ENCODE measurements around the gene MDP1.

Gene MDP1

GRCh38 chr14:24258548-24259265, 42.8 kb upstream of the MDP1 start:
- no peak overlapping the region for H3K4me3 ChIP-seq (ENCODE audit: low read length, poor library complexity, severe bottlenecking)
- TF ChIP-seq, protein P1, sequence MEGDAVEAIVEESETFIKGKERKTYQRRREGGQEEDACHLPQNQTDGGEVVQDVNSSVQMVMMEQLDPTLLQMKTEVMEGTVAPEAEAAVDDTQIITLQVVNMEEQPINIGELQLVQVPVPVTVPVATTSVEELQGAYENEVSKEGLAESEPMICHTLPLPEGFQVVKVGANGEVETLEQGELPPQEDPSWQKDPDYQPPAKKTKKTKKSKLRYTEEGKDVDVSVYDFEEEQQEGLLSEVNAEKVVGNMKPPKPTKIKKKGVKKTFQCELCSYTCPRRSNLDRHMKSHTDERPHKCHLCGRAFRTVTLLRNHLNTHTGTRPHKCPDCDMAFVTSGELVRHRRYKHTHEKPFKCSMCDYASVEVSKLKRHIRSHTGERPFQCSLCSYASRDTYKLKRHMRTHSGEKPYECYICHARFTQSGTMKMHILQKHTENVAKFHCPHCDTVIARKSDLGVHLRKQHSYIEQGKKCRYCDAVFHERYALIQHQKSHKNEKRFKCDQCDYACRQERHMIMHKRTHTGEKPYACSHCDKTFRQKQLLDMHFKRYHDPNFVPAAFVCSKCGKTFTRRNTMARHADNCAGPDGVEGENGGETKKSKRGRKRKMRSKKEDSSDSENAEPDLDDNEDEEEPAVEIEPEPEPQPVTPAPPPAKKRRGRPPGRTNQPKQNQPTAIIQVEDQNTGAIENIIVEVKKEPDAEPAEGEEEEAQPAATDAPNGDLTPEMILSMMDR (conservative IDR thresholded peaks at IDR 0.05; ENCODE audit: low read length) = no peak
- TF ChIP-seq EZH2phosphoT487 (IDR thresholded peaks at IDR 0.05; ENCODE audit: borderline replicate concordance) = no peak
- H3K9me2 ChIP-seq (replicated peaks; ENCODE audit: low read depth, low read length) = no peaks in the 10 kb centered on the region
- no peaks in the 10 kb centered on the region for H3K27me3 ChIP-seq (ENCODE audit: insufficient read depth, low read length, poor library complexity, severe bottlenecking)
- no peaks in the 10 kb centered on the region for H3K36me3 ChIP-seq (ENCODE audit: insufficient read depth, low read length)
- no peak overlapping the region for H3K4me2 ChIP-seq (ENCODE audit: low read depth, low read length, poor library complexity, severe bottlenecking)
- no peak overlapping the region for H3K9ac ChIP-seq (ENCODE audit: low read depth, low read length, poor library complexity, severe bottlenecking)
- H3K9me3 ChIP-seq (ENCODE audit: insufficient read depth, low read depth, low read length) = no peaks in the 10 kb centered on the region
- no peaks in the 10 kb centered on the region for H3K79me2 ChIP-seq (ENCODE audit: insufficient read depth, low read length)
- no peak overlapping the region for H2AFZ ChIP-seq (ENCODE audit: low read length)
- no peaks in the 10 kb centered on the region for H3F3A ChIP-seq (ENCODE audit: low read depth)
- no peaks in the 10 kb centered on the region for H4K20me1 ChIP-seq (ENCODE audit: insufficient read depth, low read length, poor library complexity, severe bottlenecking)
- no peaks in the 10 kb centered on the region for H3K4me1 ChIP-seq (ENCODE audit: insufficient read depth, low read length, poor library complexity, severe bottlenecking)

GRCh38 chr14:24258119-24258518, 42.3 kb upstream of the MDP1 start:
- no peaks in the 10 kb centered on the region for H3K36me3 ChIP-seq (ENCODE audit: insufficient read depth, low read length)
- no peaks in the 10 kb centered on the region for H3F3A ChIP-seq (ENCODE audit: low read depth)
- H3K9me2 ChIP-seq (replicated peaks; ENCODE audit: low read depth, low read length) = no peaks in the 10 kb centered on the region
- H3K9ac ChIP-seq (ENCODE audit: low read depth, low read length, poor library complexity, severe bottlenecking) = no peak overlapping the region
- H3K9me3 ChIP-seq (ENCODE audit: insufficient read depth, low read depth, low read length) = no peaks in the 10 kb centered on the region
- no peak overlapping the region for H3K4me3 ChIP-seq (ENCODE audit: low read length, poor library complexity, severe bottlenecking)
- H4K20me1 ChIP-seq (ENCODE audit: insufficient read depth, low read length, poor library complexity, severe bottlenecking) = no peaks in the 10 kb centered on the region
- no peaks in the 10 kb centered on the region for H3K79me2 ChIP-seq (ENCODE audit: insufficient read depth, low read length)
- H3K4me1 ChIP-seq (ENCODE audit: insufficient read depth, low read length, poor library complexity, severe bottlenecking) = no peaks in the 10 kb centered on the region
- no peaks in the 10 kb centered on the region for H3K27me3 ChIP-seq (ENCODE audit: insufficient read depth, low read length, poor library complexity, severe bottlenecking)
- no peak overlapping the region for H3K4me2 ChIP-seq (ENCODE audit: low read depth, low read length, poor library complexity, severe bottlenecking)
- H2AFZ ChIP-seq (ENCODE audit: low read length) = no peak overlapping the region
- TF ChIP-seq, protein P1 (conservative IDR thresholded peaks at IDR 0.05; ENCODE audit: low read length) = no peak
- TF ChIP-seq EZH2phosphoT487 (IDR thresholded peaks at IDR 0.05; ENCODE audit: borderline replicate concordance) = no peak

DNA sequence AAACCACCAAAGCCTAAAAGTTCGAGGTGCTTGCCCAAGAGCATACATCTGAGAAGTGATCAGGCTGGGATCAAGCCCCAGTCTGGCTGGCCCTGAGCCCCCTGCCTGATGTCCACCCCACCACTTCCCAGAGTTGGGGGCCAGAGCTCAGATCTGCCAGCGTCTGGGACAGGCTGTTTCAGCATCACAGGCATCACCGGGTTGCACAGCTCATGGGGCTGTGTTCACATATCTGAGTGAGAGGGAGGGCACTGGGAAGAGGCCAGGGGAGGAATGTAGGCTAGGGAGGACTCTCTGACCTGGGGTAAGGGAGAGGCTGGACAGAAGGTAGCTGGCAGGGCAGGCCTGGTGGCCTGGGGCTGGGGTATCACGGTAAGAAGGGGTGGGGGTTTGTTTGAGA, 41.1 kb upstream of the MDP1 start:
- Histone ChIP-seq H3K9ac (ENCODE audit: low read depth, low read length, poor library complexity, severe bottlenecking) (no peak overlapping the region), H3K4me2 (ENCODE audit: low read depth, low read length, poor library complexity, severe bottlenecking) (no peak overlapping the region), H4K20me1 (ENCODE audit: insufficient read depth, low read length, poor library complexity, severe bottlenecking) (no peaks in the 10 kb centered on the region), H3K4me1 (ENCODE audit: insufficient read depth, low read length, poor library complexity, severe bottlenecking) (no peaks in the 10 kb centered on the region), H3K79me2 (ENCODE audit: insufficient read depth, low read length) (no peaks in the 10 kb centered on the region), H3K9me2 (replicated peaks; ENCODE audit: low read depth, low read length) (no peaks in the 10 kb centered on the region), H3F3A (ENCODE audit: low read depth) (no peaks in the 10 kb centered on the region), H3K36me3 (ENCODE audit: insufficient read depth, low read length) (no peaks in the 10 kb centered on the region), H3K4me3 (ENCODE audit: low read length, poor library complexity, severe bottlenecking) (no peak overlapping the region), H2AFZ (ENCODE audit: low read length) (no peak overlapping the region), H3K27me3 (ENCODE audit: insufficient read depth, low read length, poor library complexity, severe bottlenecking) (no peaks in the 10 kb centered on the region), H3K9me3 (ENCODE audit: insufficient read depth, low read depth, low read length) (no peaks in the 10 kb centered on the region)
- TF ChIP-seq, protein P1 (conservative IDR thresholded peaks at IDR 0.05; ENCODE audit: low read length) = no peak
- no peak for TF ChIP-seq EZH2phosphoT487 (IDR thresholded peaks at IDR 0.05; ENCODE audit: borderline replicate concordance)
